Measurements from ENCODE around the gene STAT2. TPM values are rescaled to one million over a fixed set of nuclear protein-coding genes. Genes with fewer than 3 reads are reported as not detected.

STAT2 gene
- total RNA-seq, 1 experiment from 2014 or later: 50.4 TPM

GRCh38 chr12:56385873-56386272 lies 26.0 kb upstream of the STAT2 start:
- ATAC-seq (no peak), DNase-seq (ENCODE audit: low read depth, low spot score) (no peak)
- H3K9me3 ChIP-seq (ENCODE audit: control insufficient read depth, insufficient read depth, low read depth, low read length): no peaks in the 10 kb centered on the region
- ChIA-PET CTCF (no interaction called here), POLR2A (no interaction called here)
- in situ Hi-C loops (cut with HindIII; ENCODE audit: low pct_unique_long_range_greater_than_20kb, low sequenced_read_pairs) (no loop called here), intact Hi-C loops (cut with micrococcal nuclease; ENCODE audit: unreplicated experiment) (no loop called here)
- no peak for TF ChIP-seq CTCF (IDR thresholded peaks at IDR 0.05)
- no peak for TF ChIP-seq REST (IDR thresholded peaks at IDR 0.05; ENCODE audit: insufficient read depth in 1 of 2, low read depth in 2 of 2, low read length in 1 of 2)
- no peak for TF ChIP-seq SIN3A (IDR thresholded peaks at IDR 0.05; ENCODE audit: borderline replicate concordance, insufficient read depth, low read depth, low read length)
- TF ChIP-seq TCF7L2 (IDR thresholded peaks at IDR 0.05; ENCODE audit: low read depth, low read length): no peak
- no peak for TF ChIP-seq POLR2AphosphoS5 (IDR thresholded peaks at IDR 0.05; ENCODE audit: low read depth, low read length)
- H3K4me3 ChIP-seq (ENCODE audit: low read depth in 2 of 2, low read length in 2 of 2): no peak overlapping the region
- BruUV-seq (replicated peaks): no TSS peak
- no peaks in the 10 kb centered on the region for H3K27me3 ChIP-seq (ENCODE audit: control insufficient read depth, insufficient read depth, low read length)
- no peak overlapping the region for H3K27ac ChIP-seq (ENCODE audit: low read length)
- no peaks in the 10 kb centered on the region for H3K4me1 ChIP-seq (ENCODE audit: control insufficient read depth, insufficient read depth, low read length)
- no peaks in the 10 kb centered on the region for H3K36me3 ChIP-seq (ENCODE audit: control insufficient read depth, insufficient read depth, low read length)

- intact Hi-C loops (cut with micrococcal nuclease; ENCODE audit: unreplicated experiment): no loop called here
- no peak for DNase-seq (ENCODE audit: low read depth, low spot score)
- TF ChIP-seq REST (IDR thresholded peaks at IDR 0.05; ENCODE audit: insufficient read depth in 1 of 2, low read depth in 2 of 2, low read length in 1 of 2) (no peak), SIN3A (IDR thresholded peaks at IDR 0.05; ENCODE audit: borderline replicate concordance, insufficient read depth, low read depth, low read length) (no peak), CTCF (IDR thresholded peaks at IDR 0.05) (no peak), POLR2AphosphoS5 (IDR thresholded peaks at IDR 0.05; ENCODE audit: low read depth, low read length) (no peak), TCF7L2 (IDR thresholded peaks at IDR 0.05; ENCODE audit: low read depth, low read length) (no peak)
- no peaks in the 10 kb centered on the region for H3K27me3 ChIP-seq (ENCODE audit: control insufficient read depth, insufficient read depth, low read length)
- BruUV-seq (replicated peaks): no TSS peak
- H3K4me3 ChIP-seq (ENCODE audit: low read depth in 2 of 2, low read length in 2 of 2): no peak overlapping the region
- no peak overlapping the region for H3K27ac ChIP-seq (ENCODE audit: low read length)
- POLR2A ChIA-PET: no interaction called here
- H3K9me3 ChIP-seq (ENCODE audit: control insufficient read depth, insufficient read depth, low read depth, low read length): no peaks in the 10 kb centered on the region
- ATAC-seq: no peak
- in situ Hi-C loops (cut with HindIII; ENCODE audit: low pct_unique_long_range_greater_than_20kb, low sequenced_read_pairs): no loop called here
- H3K4me1 ChIP-seq (ENCODE audit: control insufficient read depth, insufficient read depth, low read length): no peaks in the 10 kb centered on the region
- H3K36me3 ChIP-seq (ENCODE audit: control insufficient read depth, insufficient read depth, low read length): no peaks in the 10 kb centered on the region
- CTCF ChIA-PET: interaction anchor here (0.6 kb wide), 1 partner anchor 176 kb away, joined by 4 read pairs; no protein-coding TSS in a partner anchor
Measured at GRCh38 chr12:56382611-56383010, 22.7 kb upstream of the STAT2 start.
